GM19043 (cell line): ENCODE measurements around the gene CDX1.

Experiments
- ATAC-seq: cut with Tn5 transposase; IDR thresholded peaks from one replicate; pipeline ENCODE4 v1.9.1; 2021; ENCODE audit warnings: low read depth; ENCODE audit not compliant: unreplicated experiment

CDX1 gene

GRCh38 chr5:150160448-150161081 is 6.0 kb upstream of the CDX1 start:
- ATAC-seq: no peak

- ATAC-seq: peak; percentile 81
Measured at GRCh38 chr5:150161242-150162141, 5.1 kb upstream of the CDX1 start.

GRCh38 chr5:150162142-150162513 is 4.5 kb upstream of the CDX1 start:
- no peak for ATAC-seq

GRCh38 chr5:150163035-150163434 is 3.5 kb upstream of the CDX1 start:
- no peak for ATAC-seq

GRCh38 chr5:150163547-150164059 is 3.0 kb upstream of the CDX1 start:
- no peak for ATAC-seq

- ATAC-seq: no peak
Measured at GRCh38 chr5:150164211-150164980, 2.2 kb upstream of the CDX1 start.

GRCh38 chr5:150166037-150166649 is 435 bp upstream of the CDX1 start:
- ATAC-seq: no peak

- no peak for ATAC-seq
Measured at GRCh38 chr5:150167512-150167850, 903 bp downstream of the CDX1 start.

- no peak for ATAC-seq
Measured at GRCh38 chr5:150167908-150168307, 1.3 kb downstream of the CDX1 start.

- no peak for ATAC-seq
Measured at GRCh38 chr5:150168864-150169263, 2.3 kb downstream of the CDX1 start.

- ATAC-seq: no peak
Measured at GRCh38 chr5:150172145-150172544, 5.6 kb downstream of the CDX1 start.

GRCh38 chr5:150172556-150172955 is 6.0 kb downstream of the CDX1 start:
- ATAC-seq: no peak

- ATAC-seq: no peak
Measured at GRCh38 chr5:150173161-150173560, 6.6 kb downstream of the CDX1 start.

GRCh38 chr5:150174285-150174684 is 7.7 kb downstream of the CDX1 start:
- no peak for ATAC-seq

GRCh38 chr5:150175076-150175475 is 8.5 kb downstream of the CDX1 start:
- no peak for ATAC-seq

GRCh38 chr5:150175536-150175935 is 9.0 kb downstream of the CDX1 start:
- no peak for ATAC-seq

- ATAC-seq: no peak
Measured at GRCh38 chr5:150176745-150177477, 10.3 kb downstream of the CDX1 start.

GRCh38 chr5:150177721-150178120 is 11.1 kb downstream of the CDX1 start:
- ATAC-seq: no peak

- ATAC-seq: no peak
Measured at GRCh38 chr5:150178262-150178661, 11.7 kb downstream of the CDX1 start.

GRCh38 chr5:150179019-150179620 is 12.5 kb downstream of the CDX1 start:
- ATAC-seq: no peak
